HEK293T (cell line): ENCODE results near the gene CCDC57.
A peak's percentile ranks its signal among the peaks of the same experiment; 100 is the strongest.

ENCODE experiments used
- CTCF ChIA-PET: fragments of 350-600 bp; formaldehyde crosslinking; extraction: SDS; loops from one replicate; lab custom pipeline; 2021; ENCODE audit warnings: antibody characterized with exemption, inconsistent platforms; lab: Yijun Ruan, JAX
- POLR2A ChIA-PET: fragments of 350-600 bp; formaldehyde crosslinking; extraction: SDS; loops from one replicate; lab custom pipeline; 2020; ENCODE audit warnings: antibody characterized with exemption, inconsistent platforms; lab: Yijun Ruan, JAX
- DNase-seq: peaks from one replicate; pipeline ENCODE4 v3.0.0; 2012; ENCODE audit warnings: mixed read lengths; ENCODE audit errors: extremely low spot score
- ARNT ChIP-seq: fragments of 450-650 bp; IDR thresholded peaks from 2 replicates; pipeline ENCODE4 v1.6.1; 2017; ENCODE audit warnings: mild to moderate bottlenecking
- BHLHE40 ChIP-seq: fragments of 450-650 bp; IDR thresholded peaks from 2 replicates; pipeline ENCODE4 v1.6.1; 2016; ENCODE audit warnings: mild to moderate bottlenecking, moderate library complexity, borderline replicate concordance
- CTBP1 ChIP-seq: fragments of 450-650 bp; IDR thresholded peaks from 2 replicates; pipeline ENCODE4 v1.6.1; 2016; ENCODE audit warnings: borderline replicate concordance
- ELF4 ChIP-seq: fragments of 450-650 bp; IDR thresholded peaks from 2 replicates; pipeline ENCODE4 v1.6.1; 2017; ENCODE audit warnings: antibody characterized with exemption
- FOXA1 ChIP-seq: fragments of 450-650 bp; IDR thresholded peaks from 2 replicates; pipeline ENCODE4 v1.6.1; 2016; ENCODE audit warnings: mild to moderate bottlenecking
- FOXK2 ChIP-seq: fragments of 450-650 bp; IDR thresholded peaks from 2 replicates; pipeline ENCODE4 v1.6.1; 2016; ENCODE audit warnings: mild to moderate bottlenecking
- FOXM1 ChIP-seq: fragments of 450-650 bp; IDR thresholded peaks from 2 replicates; pipeline ENCODE4 v1.6.1; 2017; ENCODE audit warnings: mild to moderate bottlenecking, borderline replicate concordance
- HDGF ChIP-seq: fragments of 450-650 bp; IDR thresholded peaks from 2 replicates; pipeline ENCODE4 v1.6.1; 2017; ENCODE audit warnings: antibody characterized with exemption, borderline replicate concordance
- L3MBTL2 ChIP-seq: fragments of 450-650 bp; conservative IDR thresholded peaks from 2 replicates; pipeline ENCODE4 v1.6.1; 2016; ENCODE audit warnings: mild to moderate bottlenecking
- LEF1 ChIP-seq: fragments of 450-650 bp; IDR thresholded peaks from 2 replicates; pipeline ENCODE4 v1.6.1; 2017; ENCODE audit warnings: mild to moderate bottlenecking, borderline replicate concordance
- NFRKB ChIP-seq: fragments of 450-650 bp; IDR thresholded peaks from 2 replicates; pipeline ENCODE4 v1.6.1; 2016; ENCODE audit warnings: mild to moderate bottlenecking, moderate library complexity
- PKNOX1 ChIP-seq: fragments of 450-650 bp; IDR thresholded peaks from 2 replicates; pipeline ENCODE4 v1.6.1; 2016
- SP1 ChIP-seq: fragments of 450-650 bp; IDR thresholded peaks from 2 replicates; pipeline ENCODE4 v1.6.1; 2017
- SUZ12 ChIP-seq: fragments of 450-650 bp; IDR thresholded peaks from 2 replicates; pipeline ENCODE4 v1.6.1; 2016; ENCODE audit warnings: mild to moderate bottlenecking
- TARDBP ChIP-seq: fragments of 450-650 bp; IDR thresholded peaks from 2 replicates; pipeline ENCODE4 v1.6.1; 2016
- ZNF384 ChIP-seq: fragments of 450-650 bp; IDR thresholded peaks from 2 replicates; pipeline ENCODE4 v1.6.1; 2016

CCDC57 gene

GRCh38 chr17:82171750-82172375, 40.8 kb downstream of the CCDC57 start:
- ChIA-PET POLR2A (no interaction called here), CTCF (no interaction called here)
- DNase-seq, result no peak
- no peak for TF ChIP-seq SUZ12
- TF ChIP-seq CTBP1, result no peak
- no peak for TF ChIP-seq TARDBP
- no peak for TF ChIP-seq LEF1
- TF ChIP-seq SP1, result no peak
- no peak for TF ChIP-seq FOXK2
- TF ChIP-seq ELF4, result no peak
- no peak for TF ChIP-seq L3MBTL2

- TF ChIP-seq NFRKB (no peak), LEF1 (no peak), FOXA1 (no peak), CTBP1 (no peak), ZNF384 (no peak), FOXM1 (no peak), ELF4 (no peak), PKNOX1 (peak; percentile 28; the same call in 1 of the 2 replicates)
- no peak for DNase-seq
- ChIA-PET CTCF (interaction anchor here (0.7 kb wide), 1 partner anchor 148 kb away, joined by 3 read pairs; the partner anchor contains the start of gene CENPX), POLR2A (interaction anchor here (0.9 kb wide), 1 partner anchor 10 kb away, joined by 3 read pairs; no protein-coding TSS in a partner anchor)
Measured at GRCh38 chr17:82170412-82170961, 42.2 kb downstream of the CCDC57 start.

GRCh38 chr17:82168568-82168967, 44.1 kb downstream of the CCDC57 start:
- TF ChIP-seq LEF1 (no peak), SP1 (no peak), FOXA1 (no peak), CTBP1 (no peak)
- POLR2A ChIA-PET, result no interaction called here
- CTCF ChIA-PET, result interaction anchor here (0.6 kb wide), 1 partner anchor 9 kb away, joined by 3 read pairs; no protein-coding TSS in a partner anchor
- DNase-seq, result no peak

- POLR2A ChIA-PET, result no interaction called here
- CTCF ChIA-PET, result no interaction called here
Measured at GRCh38 chr17:82167028-82167427, 45.6 kb downstream of the CCDC57 start.

GRCh38 chr17:82164853-82165252, 47.8 kb downstream of the CCDC57 start:
- DNase-seq, result no peak
- POLR2A ChIA-PET, result no interaction called here
- CTCF ChIA-PET, result no interaction called here
- no peak for TF ChIP-seq FOXA1
- no peak for TF ChIP-seq PKNOX1
- no peak for TF ChIP-seq SUZ12
- TF ChIP-seq ELF4, result no peak
- TF ChIP-seq BHLHE40, result no peak
- no peak for TF ChIP-seq CTBP1
- no peak for TF ChIP-seq ARNT
- TF ChIP-seq SP1, result no peak
- no peak for TF ChIP-seq FOXK2
- TF ChIP-seq HDGF, result no peak
- no peak for TF ChIP-seq FOXM1
- no peak for TF ChIP-seq NFRKB
- no peak for TF ChIP-seq TARDBP
- TF ChIP-seq LEF1, result no peak
- no peak for TF ChIP-seq ZNF384
- TF ChIP-seq L3MBTL2, result no peak

More at GRCh38 chr17:82167028-82167427, 45.6 kb downstream of the CCDC57 start:
- DNase-seq, result no peak
- TF ChIP-seq L3MBTL2 (no peak), CTBP1 (no peak), BHLHE40 (no peak), TARDBP (no peak), LEF1 (no peak), FOXM1 (no peak), ELF4 (no peak), HDGF (no peak), ARNT (no peak), ZNF384 (no peak), NFRKB (no peak)

GRCh38 chr17:82161216-82161615, 51.4 kb downstream of the CCDC57 start:
- POLR2A ChIA-PET, result no interaction called here
- no peak for TF ChIP-seq BHLHE40
- TF ChIP-seq FOXK2, result no peak
- TF ChIP-seq SUZ12, result no peak
- TF ChIP-seq CTBP1, result no peak
- TF ChIP-seq HDGF, result no peak
- CTCF ChIA-PET, result no interaction called here
- no peak for DNase-seq

- CTCF ChIA-PET, result no interaction called here
- DNase-seq, result no peak
- POLR2A ChIA-PET, result no interaction called here
- TF ChIP-seq LEF1 (no peak), NFRKB (no peak), FOXM1 (no peak), BHLHE40 (no peak)
Measured at GRCh38 chr17:82160075-82160474, 52.6 kb downstream of the CCDC57 start.
